ELR (cell line): Measurements from ENCODE around the gene NMRAL1.

ENCODE experiments used
- DNase-seq: peaks from one replicate; pipeline ENCODE4 v3.0.0-alpha.2; 2015; ENCODE audit warnings: low read depth

NMRAL1 gene

GRCh38 chr16:4474192-4474961 is at the start of gene NMRAL1:
Gene NMRAL1, minus strand, starts transcription at chr16:4474625. Its CDS starts 493 bp downstream, at chr16:4474132.
- peak; percentile 89 for DNase-seq

- DNase-seq = no peak
Observed at GRCh38 chr16:4523686-4524085, 49.3 kb upstream of the NMRAL1 start.

DNA sequence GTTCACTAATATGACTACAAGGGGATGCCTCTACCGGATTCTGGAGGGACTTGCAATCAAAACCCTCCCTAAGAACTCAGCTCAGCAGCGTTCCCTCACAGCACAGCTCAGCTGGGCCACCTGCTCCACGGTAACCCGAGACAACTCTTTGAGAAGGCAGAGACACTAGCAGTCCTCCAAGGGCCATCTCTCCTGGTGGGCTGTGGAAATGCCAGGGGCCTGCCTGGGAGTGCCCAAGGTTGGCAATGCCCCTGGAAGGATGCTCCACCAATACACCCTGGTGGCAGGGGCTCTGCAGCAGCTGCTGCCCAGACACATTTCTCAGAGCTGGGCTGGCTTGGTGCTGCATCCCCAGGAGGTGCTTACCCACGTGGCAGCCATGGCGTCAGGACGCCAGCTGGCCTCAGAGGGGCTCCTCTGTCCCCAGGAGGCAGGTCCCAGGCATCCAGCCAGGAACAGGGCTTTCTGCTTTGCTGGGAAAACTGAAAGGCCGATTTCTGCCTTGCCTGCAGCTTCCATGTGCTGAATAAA is 47.7 kb upstream of the NMRAL1 start:
- DNase-seq = no peak

DNA sequence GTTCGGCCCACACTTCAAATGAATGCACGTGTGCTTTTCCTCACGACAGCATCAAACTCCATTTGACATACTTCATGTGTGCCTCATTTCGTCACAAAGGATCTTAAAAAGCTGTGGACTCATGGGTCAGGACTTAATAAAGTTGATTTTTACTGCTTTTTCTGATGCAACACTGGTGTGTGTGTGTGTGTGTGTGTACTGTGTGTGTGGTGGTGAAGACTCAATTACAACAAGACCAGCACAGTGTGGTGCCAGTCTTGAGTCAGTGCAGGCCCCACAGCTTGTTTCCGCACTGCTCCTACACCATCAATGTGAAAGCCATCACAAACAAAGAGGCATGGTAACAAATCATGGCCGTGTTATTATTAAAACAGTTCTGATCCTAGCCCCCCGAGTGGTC is 46.5 kb upstream of the NMRAL1 start:
- no peak for DNase-seq

GRCh38 chr16:4519274-4520058 is 45.0 kb upstream of the NMRAL1 start:
- DNase-seq = no peak

- peak; percentile 51 for DNase-seq
Observed at GRCh38 chr16:4517812-4518680, 43.6 kb upstream of the NMRAL1 start.

GRCh38 chr16:4515611-4516233 is 41.3 kb upstream of the NMRAL1 start:
- no peak for DNase-seq

DNA sequence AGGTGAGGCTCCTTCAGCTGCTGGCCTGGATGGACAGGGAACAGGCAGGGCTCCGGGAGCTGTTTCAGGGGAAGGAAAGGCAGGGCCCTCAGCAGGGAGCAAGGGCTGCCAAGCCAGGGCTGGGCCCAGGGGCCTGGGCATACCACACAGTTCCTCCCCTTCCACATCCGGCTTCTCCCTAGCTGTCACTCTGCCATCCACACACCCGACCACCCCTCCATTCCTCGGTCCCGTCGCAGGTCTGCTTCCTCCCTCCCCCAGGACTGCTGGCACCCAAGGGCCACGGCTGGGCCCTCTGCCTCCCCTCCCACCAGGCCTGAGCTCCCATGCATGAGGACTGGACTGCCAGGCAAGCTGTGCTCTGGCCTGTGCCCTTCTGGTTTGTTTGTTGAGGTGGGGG is 40.2 kb upstream of the NMRAL1 start:
- DNase-seq = no peak

DNA sequence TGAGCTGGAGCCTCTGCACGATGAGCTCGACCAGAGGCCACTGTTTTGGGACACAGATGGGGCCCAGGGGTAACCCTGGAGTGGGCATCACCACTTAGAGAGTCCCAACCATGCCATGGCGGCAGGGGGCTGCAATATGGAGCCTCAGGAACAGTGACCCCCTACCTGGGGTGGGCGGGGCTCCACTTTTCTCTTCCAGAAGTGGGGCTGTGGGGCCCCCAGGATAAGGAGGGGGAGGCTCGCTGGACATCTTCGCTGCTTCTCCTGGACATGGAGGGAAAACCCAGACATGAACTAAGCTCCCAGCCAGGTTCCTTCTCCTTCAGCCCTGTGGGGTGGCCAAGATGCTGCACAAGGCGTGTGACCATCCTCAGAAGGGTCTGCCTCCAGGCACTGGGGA is 39.5 kb upstream of the NMRAL1 start:
- no peak for DNase-seq

GRCh38 chr16:4513086-4513860 is 38.8 kb upstream of the NMRAL1 start:
- no peak for DNase-seq

- no peak for DNase-seq
Observed at GRCh38 chr16:4512473-4512872, 38.0 kb upstream of the NMRAL1 start.

GRCh38 chr16:4511441-4512082 is 37.1 kb upstream of the NMRAL1 start:
- DNase-seq = peak; percentile 56

- DNase-seq = no peak
Observed at GRCh38 chr16:4510747-4511426, 36.5 kb upstream of the NMRAL1 start.

DNA sequence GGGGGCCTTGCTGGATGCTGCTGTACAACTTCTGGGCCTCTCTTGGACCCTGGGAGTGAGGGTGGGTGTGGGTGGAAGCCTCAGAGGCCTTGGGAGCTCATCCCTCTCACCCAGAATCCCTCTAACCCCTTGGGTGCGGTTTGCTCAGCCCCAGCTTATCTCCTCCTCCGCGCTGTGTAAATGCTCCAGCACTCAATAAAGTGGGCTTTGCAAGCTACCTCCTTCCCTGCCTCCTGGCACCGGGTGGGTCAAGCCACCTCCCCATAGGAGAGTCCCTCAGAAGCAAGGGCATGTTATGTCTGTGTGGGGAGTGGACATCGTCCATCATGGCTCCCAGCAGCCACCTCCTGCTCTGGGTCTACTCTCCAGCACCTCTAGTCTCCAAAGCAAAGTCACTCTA is 35.7 kb upstream of the NMRAL1 start:
- DNase-seq = no peak

DNA sequence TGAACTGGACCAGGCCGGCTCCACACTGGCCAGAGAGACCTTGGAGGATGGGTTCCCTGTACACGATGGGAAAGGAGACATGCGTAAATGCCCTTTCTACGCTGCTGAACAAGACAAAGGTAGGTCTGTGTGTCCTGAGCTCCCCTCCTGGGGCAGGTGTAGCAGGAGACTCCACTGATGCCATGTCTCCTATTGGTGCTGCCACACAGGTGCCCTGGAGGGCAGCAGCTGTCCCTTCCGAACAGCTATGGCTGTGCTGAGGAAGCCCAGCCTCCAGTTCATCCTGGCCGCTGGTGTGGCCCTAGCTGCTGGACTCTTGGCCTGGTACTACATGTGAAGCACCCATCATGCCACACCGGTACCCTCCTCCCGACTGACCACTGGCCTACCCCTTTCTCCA is 35.0 kb upstream of the NMRAL1 start:
- no peak for DNase-seq

DNA sequence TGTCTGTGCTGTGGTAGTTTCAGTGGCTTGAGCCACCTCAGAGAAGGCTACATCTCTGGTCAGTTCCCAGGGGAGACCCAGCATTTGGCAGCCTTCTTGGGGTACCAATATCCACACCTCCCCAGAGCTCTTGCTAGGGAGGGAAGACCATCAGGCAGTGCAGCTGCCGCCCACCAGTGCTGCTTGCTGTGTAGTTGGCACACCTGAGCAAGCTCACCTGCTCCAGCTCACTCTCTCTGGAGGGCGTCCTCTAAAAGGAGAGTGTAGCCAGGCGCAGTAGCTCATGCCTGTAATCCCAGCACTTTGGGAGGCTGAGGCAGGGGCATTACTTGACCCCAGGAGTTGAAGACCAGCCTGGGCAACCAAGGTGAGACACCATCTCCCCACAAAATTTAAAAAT is 34.4 kb upstream of the NMRAL1 start:
- no peak for DNase-seq

- no peak for DNase-seq
Observed at GRCh38 chr16:4507588-4508345, 33.3 kb upstream of the NMRAL1 start.

DNA sequence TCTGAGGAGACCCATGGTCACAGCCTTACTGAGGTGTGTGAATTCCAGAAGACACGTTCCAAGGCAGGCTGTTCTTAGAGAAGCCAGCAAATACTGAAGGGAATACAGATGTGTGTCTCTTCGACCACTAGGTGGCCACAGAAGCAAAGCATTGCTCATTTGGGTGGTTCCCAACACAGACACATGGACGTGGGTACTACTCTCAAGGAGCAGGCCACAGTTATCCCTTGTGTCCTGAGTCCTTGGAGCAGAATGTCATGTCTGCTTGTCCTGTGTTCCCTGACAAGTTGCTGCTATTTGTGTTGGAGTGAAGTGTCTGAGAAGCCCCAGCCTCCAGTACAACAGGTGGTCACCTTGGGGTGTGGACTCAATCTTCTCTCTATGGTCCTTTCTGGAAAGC is 32.0 kb upstream of the NMRAL1 start:
- DNase-seq = peak; percentile 76
